K562 (cell line): ENCODE measurements around the gene SRP9. TPM values are rescaled to one million over a fixed set of nuclear protein-coding genes. Genes with fewer than 3 reads are reported as not detected.

Source experiments
- ATAC-seq: fragments of 200-7000 bp; cut with Tn5 transposase; 3 replicates; pipeline ENCODE4 v1.9.1; 2020; ENCODE audit warnings: moderate library complexity
- BruUV-seq: library from RNA; stranded (reverse); fragments of 400-500 nt; replicated peaks from 2 replicates; lab custom pipeline; 2021; lab: Mats Ljungman, UMichigan
- CTCF ChIA-PET: fragments of 300-600 bp; formaldehyde crosslinking; extraction: SDS; loops from one replicate; lab custom pipeline; 2021; ENCODE audit warnings: low intra/inter-chr PET ratio; lab: Yijun Ruan, JAX
- POLR2A ChIA-PET: fragments of 300-600, 350-650 bp; sonication (Branson Sonifier 250); formaldehyde crosslinking; extraction: SDS; loops from one replicate; lab custom pipeline; 2021; ENCODE audit warnings: antibody characterized with exemption, inconsistent platforms; lab: Yijun Ruan, JAX
- DNase-seq, 4 experiments: peaks; one replicate each; pipeline versions ENCODE4 v3.0.0 to v3.0.0-alpha.2; 2011 to 2018; ENCODE audit warnings: low spot score in 3 of 4, mixed read lengths in 3 of 4; ENCODE audit errors: extremely low read depth in 1 of 4
- FAIRE-seq: peaks from 2 replicates; lab custom pipeline; 2011; peaks lifted over from hg19 to GRCh38; lab: Jason Lieb, UNC
- H2AFZ ChIP-seq: 2 replicates; pipeline ENCODE4 v1.6.0; 2011; ENCODE audit warnings: low read depth, low read length, control low read depth, inconsistent platforms
- H3K27ac ChIP-seq: fragments of 200-600 bp; 3 replicates; pipeline ENCODE4 v1.8.0; 2011; ENCODE audit warnings: low read depth, mild to moderate bottlenecking, control low read depth, inconsistent platforms, low read length, moderate library complexity, mixed read lengths; ENCODE audit errors: extremely low read depth
- H3K27me3 ChIP-seq, 2 experiments: fragments of 300-600 bp in 1 of 2; 2 replicates in 1 of 2; 3 replicates in 1 of 2; pipeline versions ENCODE4 v1.6.0 to v1.8.0; 2011; ENCODE audit warnings: inconsistent platforms in 2 of 2, low read length in 2 of 2, mild to moderate bottlenecking in 1 of 2, mixed read lengths in 1 of 2, moderate library complexity in 1 of 2; ENCODE audit not compliant: control insufficient read depth in 2 of 2, insufficient read depth in 2 of 2
- H3K36me3 ChIP-seq: fragments of 300-600 bp; 3 replicates; pipeline ENCODE4 v1.8.0; 2011; ENCODE audit warnings: mild to moderate bottlenecking, low read length, inconsistent platforms; ENCODE audit not compliant: control insufficient read depth, insufficient read depth
- H3K4me1 ChIP-seq, 2 experiments: fragments of 200-600 bp in 1 of 2; replicated peaks in 1 of 2; 2 replicates in 1 of 2; 3 replicates in 1 of 2; pipeline versions ENCODE4 v1.5.1 to v1.8.0; 2011; ENCODE audit warnings: inconsistent platforms in 2 of 2, low read length in 2 of 2, mild to moderate bottlenecking in 1 of 2, mixed read lengths in 1 of 2, moderate library complexity in 1 of 2; ENCODE audit not compliant: control insufficient read depth in 2 of 2, insufficient read depth in 2 of 2
- H3K4me2 ChIP-seq: 2 replicates; pipeline ENCODE4 v1.6.1; 2011; ENCODE audit warnings: low read length, control low read depth, inconsistent platforms, mixed read lengths; ENCODE audit not compliant: insufficient read depth
- H3K4me3 ChIP-seq: fragments of 200-600 bp; sonication (generic), shearing (Covaris generic); 2 replicates; pipeline ENCODE4 v1.5.1; 2016; ENCODE audit warnings: control low read depth, inconsistent platforms
- H3K79me2 ChIP-seq: fragments of 200-600 bp; 3 replicates; pipeline ENCODE4 v1.8.0; 2011; ENCODE audit warnings: low read length, inconsistent platforms; ENCODE audit not compliant: control insufficient read depth, insufficient read depth
- H3K9ac ChIP-seq, 2 experiments: 2 replicates each; pipeline versions ENCODE4 v1.6.0 to v1.6.1; 2011; ENCODE audit warnings: low read depth in 2 of 2, low read length in 2 of 2, control low read depth in 1 of 2, inconsistent platforms in 1 of 2, mild to moderate bottlenecking in 1 of 2, mixed read lengths in 1 of 2; ENCODE audit not compliant: insufficient read depth in 1 of 2
- H3K9me1 ChIP-seq: one replicate; pipeline ENCODE4 v1.6.0; 2011; ENCODE audit warnings: inconsistent platforms, mild to moderate bottlenecking, low read length, moderate library complexity; ENCODE audit not compliant: control insufficient read depth, insufficient read depth
- H3K9me3 ChIP-seq: replicated peaks from 2 replicates; pipeline ENCODE4 v1.5.1; 2011; ENCODE audit warnings: low read depth, low read length, inconsistent platforms; ENCODE audit not compliant: control insufficient read depth, insufficient read depth
- H4K20me1 ChIP-seq: replicated peaks from 2 replicates; pipeline ENCODE4 v1.6.1; 2011; ENCODE audit warnings: low read length, inconsistent platforms, mixed read lengths; ENCODE audit not compliant: control insufficient read depth, insufficient read depth
- BCOR ChIP-seq: fragments of 450-650 bp; IDR thresholded peaks from 2 replicates; pipeline ENCODE4 v1.6.1; 2016
- BRD4 ChIP-seq: fragments of 200-600 bp; sonication (generic); IDR thresholded peaks from 2 replicates; pipeline ENCODE4 v1.6.1; 2017; ENCODE audit warnings: inconsistent platforms
- MEIS2 ChIP-seq: fragments of 450-650 bp; IDR thresholded peaks from 2 replicates; pipeline ENCODE4 v1.6.1; 2014; ENCODE audit warnings: mild to moderate bottlenecking; ENCODE audit not compliant: partially characterized antibody
- MITF ChIP-seq: IDR thresholded peaks from 2 replicates; pipeline ENCODE4 v1.6.1; 2014; ENCODE audit warnings: antibody characterized with exemption
- NFIX ChIP-seq: fragments of 250-450 bp; sonication (Bioruptor Pico); IDR thresholded peaks from 2 replicates; pipeline ENCODE4 v1.4.0; 2020; ENCODE audit warnings: low read depth, mild to moderate bottlenecking, moderate library complexity
- PBX2 ChIP-seq, 2 experiments: IDR thresholded peaks in 1 of 2; conservative IDR thresholded peaks in 1 of 2; 2 replicates each; pipeline ENCODE4 v1.6.1; 2016; ENCODE audit warnings: low read depth in 2 of 2, mild to moderate bottlenecking in 1 of 2, missing compliant biosample characterization in 1 of 2, missing genetic modification characterization in 1 of 2, moderate library complexity in 1 of 2
- PHF21A ChIP-seq: fragments of 450-650 bp; IDR thresholded peaks from 2 replicates; pipeline ENCODE4 v1.6.1; 2017; ENCODE audit warnings: low read depth, borderline replicate concordance
- PRPF4 ChIP-seq: fragments of 200-400 bp; formaldehyde crosslinking; IDR thresholded peaks from one replicate; pipeline ENCODE4 v1.6.1; 2017; ENCODE audit warnings: low read length, low read depth, mild to moderate bottlenecking; ENCODE audit not compliant: insufficient read depth, poor library complexity, severe bottlenecking
- RCOR1 ChIP-seq, 2 experiments: IDR thresholded peaks; 2 replicates each; pipeline ENCODE4 v1.6.1; 2012; ENCODE audit warnings: low read depth in 2 of 2, low read length in 2 of 2, borderline replicate concordance in 1 of 2, improper control_type of control experiment in 1 of 2
- TBL1XR1 ChIP-seq, 2 experiments: IDR thresholded peaks; 2 replicates each; pipeline ENCODE4 v1.6.1; 2012; ENCODE audit warnings: improper control_type of control experiment in 2 of 2, low read length in 2 of 2, mild to moderate bottlenecking in 1 of 2
- WGBS: fragments of 100-300 bp; shearing (Covaris generic); methylation state at CpG from one replicate; pipeline ENCODE4 v1.1.6; 2016; ENCODE audit warnings: low coverage, mixed read lengths; ENCODE audit not compliant: insufficient coverage; ENCODE audit errors: missing lambda C conversion rate; 5-methylcytosine and 5-hydroxymethylcytosine counted together
- in situ Hi-C: fragments of 300-500 bp; cut with MboI; formaldehyde crosslinking; loops from 4 replicates; pipeline ENCODE4 v1.15.0; 2018; ENCODE audit warnings: inconsistent platforms, mixed read lengths
- intact Hi-C: fragments of 100-400 bp; cut with micrococcal nuclease; formaldehyde crosslinking; loops from 2 replicates; pipeline ENCODE4 v1.14.2; 2022
- polyA plus RNA-seq, 8 experiments: library from polyadenylated mRNA; depleted of rRNA in 4 of 8; stranded (reverse) in 5 of 8; unstranded in 3 of 8; fragments of >200 nt; fragmentation: Nextera tagmentation in 2 of 8; fragmentation: Illumina TruSeq in 1 of 8; extraction: Ambion mirVana in 2 of 8; extraction: Trizol in 1 of 8; gene quantifications; 2 replicates each; pipeline versions ENCODE4 v1.2.1 to v1.2.3, GENCODE V29; 2011 to 2014; ENCODE audit warnings: inconsistent platforms in 1 of 8, missing spikeins in 1 of 8
- total RNA-seq, 7 experiments: library from RNA; depleted of rRNA in 6 of 7; stranded (reverse); fragments of >200 nt in 6 of 7; fragmentation: Illumina TruSeq in 2 of 7; extraction: Trizol in 2 of 7; gene quantifications; 2 replicates each; pipeline versions ENCODE4 v1.2.1 to v1.2.3, GENCODE V29; 2011 to 2021; ENCODE audit warnings: low replicate concordance in 1 of 7
- TF ChIP-seq, protein P1 (sequence below): fragments of 450-650 bp; IDR thresholded peaks from 2 replicates; pipeline ENCODE4 v1.6.1; 2016
- TF ChIP-seq, protein P2 (sequence below): fragments of 250-450 bp; sonication (Bioruptor Pico); IDR thresholded peaks from 2 replicates; pipeline ENCODE4 v1.5.0; 2021

The SRP9 gene
- total and polyA plus RNA-seq, 9 of the 15 experiments (the other 6 are each of a cell fraction or from before 2014, with no cell fraction given), result 273 to 1,892 (median 668) TPM

- FAIRE-seq, result no peak
- CTCF ChIA-PET, result no interaction called here
- no TSS peak for BruUV-seq
- TF ChIP-seq NFIX (CRISPR knock-in tag), result no peak
- TF ChIP-seq PRPF4, result no peak
- TF ChIP-seq, protein P1, sequence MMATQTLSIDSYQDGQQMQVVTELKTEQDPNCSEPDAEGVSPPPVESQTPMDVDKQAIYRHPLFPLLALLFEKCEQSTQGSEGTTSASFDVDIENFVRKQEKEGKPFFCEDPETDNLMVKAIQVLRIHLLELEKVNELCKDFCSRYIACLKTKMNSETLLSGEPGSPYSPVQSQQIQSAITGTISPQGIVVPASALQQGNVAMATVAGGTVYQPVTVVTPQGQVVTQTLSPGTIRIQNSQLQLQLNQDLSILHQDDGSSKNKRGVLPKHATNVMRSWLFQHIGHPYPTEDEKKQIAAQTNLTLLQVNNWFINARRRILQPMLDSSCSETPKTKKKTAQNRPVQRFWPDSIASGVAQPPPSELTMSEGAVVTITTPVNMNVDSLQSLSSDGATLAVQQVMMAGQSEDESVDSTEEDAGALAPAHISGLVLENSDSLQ, result peak; percentile 74
- TF ChIP-seq PHF21A, result no peak
- no peak for TF ChIP-seq TBL1XR1 (IDR thresholded peaks at IDR 0.05; ENCODE audit: low read length in 2 of 2)
- no peak for TF ChIP-seq PBX2 (CRISPR knock-in tag; IDR thresholded peaks at IDR 0.05; ENCODE audit: low read depth)
- TF ChIP-seq PBX2 (tag; conservative IDR thresholded peaks at IDR 0.05; ENCODE audit: low read depth), result peak; percentile 29; the same call in 1 of the 2 replicates
- TF ChIP-seq MEIS2, result peak; percentile 26
- TF ChIP-seq RCOR1 (IDR thresholded peaks at IDR 0.05; ENCODE audit: borderline replicate concordance in 1 of 2, low read depth in 2 of 2, low read length in 2 of 2), result no peak
- TF ChIP-seq, protein P2, sequence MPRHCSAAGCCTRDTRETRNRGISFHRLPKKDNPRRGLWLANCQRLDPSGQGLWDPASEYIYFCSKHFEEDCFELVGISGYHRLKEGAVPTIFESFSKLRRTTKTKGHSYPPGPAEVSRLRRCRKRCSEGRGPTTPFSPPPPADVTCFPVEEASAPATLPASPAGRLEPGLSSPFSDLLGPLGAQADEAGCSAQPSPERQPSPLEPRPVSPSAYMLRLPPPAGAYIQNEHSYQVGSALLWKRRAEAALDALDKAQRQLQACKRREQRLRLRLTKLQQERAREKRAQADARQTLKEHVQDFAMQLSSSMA (CRISPR knock-in tag), result no peak
- TF ChIP-seq BRD4, result no peak
- TF ChIP-seq BCOR, result no peak
- no peak for TF ChIP-seq MITF
These were observed 26.5 kb upstream of the SRP9 start for GRCh38 chr1:225750875-225751824.

More at GRCh38 chr1:225750875-225751824, 26.5 kb upstream of the SRP9 start:
- POLR2A ChIA-PET, result interaction anchor here (0.6 to 1.1 kb wide), 4 partner anchors 8 to 84 kb away, joined by 3 to 4 read pairs (median 3); partner anchors contain the start of gene SRP9
- in situ Hi-C loops, result no loop called here
- ATAC-seq (no peak), DNase-seq (no peak)
- Histone ChIP-seq H4K20me1 (peaks cover 5% of the 10 kb centered on the region; the same call in 1 of the 2 replicates), H3K27me3 (peaks cover 34 to 67% of the 10 kb centered on the region in 2 experiments), H3K9me3 (no peaks in the 10 kb centered on the region), H3K4me2 (no peak overlapping the region), H3K9me1 (no peaks in the 10 kb centered on the region), H3K9ac (peak overlapping the region in 1 of 2 experiments; percentile 42; a peak in 1 of 4 replicates), H3K4me1 (peaks cover 3 to 5% of the 10 kb centered on the region in 2 experiments; a peak in 4 of 5 replicates), H3K27ac (no peak overlapping the region), H3K79me2 (no peaks in the 10 kb centered on the region), H2AFZ (no peak overlapping the region), H3K4me3 (no peak overlapping the region), H3K36me3 (no peaks in the 10 kb centered on the region)
- intact Hi-C loops, result no loop called here
- WGBS, result 1% methylated on average over 11 of the region's 11 CpGs
